Fibroblast of the aortic adventitia (primary cell): ENCODE data around the gene HPDL. TPM values are rescaled to one million over a fixed set of nuclear protein-coding genes. Genes with fewer than 3 reads are reported as not detected.
"Not testable (repeated sequence)": the region's sequence is repeated elsewhere in the genome, so short reads cannot be mapped to it uniquely, and the experiment has no call there.

Experiments
- DNase-seq: peaks from one replicate; pipeline ENCODE4 v3.0.0-alpha.2; 2010; ENCODE audit warnings: low read depth
- H3K4me3 ChIP-seq: 2 replicates; pipeline ENCODE4 v1.5.1; 2011; ENCODE audit warnings: low read depth, mild to moderate bottlenecking, control low read depth, low read length, moderate library complexity
- total RNA-seq: library from RNA; depleted of rRNA; stranded (reverse); fragments of >200 nt; gene quantifications from 2 replicates; pipeline ENCODE4 v1.2.3, GENCODE V29; 2012; ENCODE audit warnings: low replicate concordance
- TF ChIP-seq, protein P1 (sequence below): IDR thresholded peaks from 2 replicates; pipeline ENCODE4 v1.5.1; 2011; ENCODE audit warnings: mild to moderate bottlenecking, low read length, control low read depth, inconsistent platforms; ENCODE audit not compliant: insufficient read depth

The HPDL gene
- total RNA-seq = 1.1 and 1.4 TPM in 2 replicates

GRCh38 chr1:45326627-45327623, at the start of gene HPDL:
Gene HPDL, plus strand, starts transcription at chr1:45326895. Its CDS starts 254 bp downstream, at chr1:45327149.
- TF ChIP-seq, protein P1, sequence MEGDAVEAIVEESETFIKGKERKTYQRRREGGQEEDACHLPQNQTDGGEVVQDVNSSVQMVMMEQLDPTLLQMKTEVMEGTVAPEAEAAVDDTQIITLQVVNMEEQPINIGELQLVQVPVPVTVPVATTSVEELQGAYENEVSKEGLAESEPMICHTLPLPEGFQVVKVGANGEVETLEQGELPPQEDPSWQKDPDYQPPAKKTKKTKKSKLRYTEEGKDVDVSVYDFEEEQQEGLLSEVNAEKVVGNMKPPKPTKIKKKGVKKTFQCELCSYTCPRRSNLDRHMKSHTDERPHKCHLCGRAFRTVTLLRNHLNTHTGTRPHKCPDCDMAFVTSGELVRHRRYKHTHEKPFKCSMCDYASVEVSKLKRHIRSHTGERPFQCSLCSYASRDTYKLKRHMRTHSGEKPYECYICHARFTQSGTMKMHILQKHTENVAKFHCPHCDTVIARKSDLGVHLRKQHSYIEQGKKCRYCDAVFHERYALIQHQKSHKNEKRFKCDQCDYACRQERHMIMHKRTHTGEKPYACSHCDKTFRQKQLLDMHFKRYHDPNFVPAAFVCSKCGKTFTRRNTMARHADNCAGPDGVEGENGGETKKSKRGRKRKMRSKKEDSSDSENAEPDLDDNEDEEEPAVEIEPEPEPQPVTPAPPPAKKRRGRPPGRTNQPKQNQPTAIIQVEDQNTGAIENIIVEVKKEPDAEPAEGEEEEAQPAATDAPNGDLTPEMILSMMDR = no peak
- DNase-seq = peak; percentile 31
- H3K4me3 ChIP-seq = peak within 1 kb of the TSS; percentile 70

- DNase-seq = peak; percentile 58
- H3K4me3 ChIP-seq = no peak overlapping the region
- TF ChIP-seq, protein P1 = no peak
Observed at GRCh38 chr1:45282351-45282750, 44.3 kb upstream of the HPDL start.

- not testable (repeated sequence) for H3K4me3 ChIP-seq, DNase-seq
Observed at GRCh38 chr1:45284858-45285257, 41.8 kb upstream of the HPDL start.

DNA sequence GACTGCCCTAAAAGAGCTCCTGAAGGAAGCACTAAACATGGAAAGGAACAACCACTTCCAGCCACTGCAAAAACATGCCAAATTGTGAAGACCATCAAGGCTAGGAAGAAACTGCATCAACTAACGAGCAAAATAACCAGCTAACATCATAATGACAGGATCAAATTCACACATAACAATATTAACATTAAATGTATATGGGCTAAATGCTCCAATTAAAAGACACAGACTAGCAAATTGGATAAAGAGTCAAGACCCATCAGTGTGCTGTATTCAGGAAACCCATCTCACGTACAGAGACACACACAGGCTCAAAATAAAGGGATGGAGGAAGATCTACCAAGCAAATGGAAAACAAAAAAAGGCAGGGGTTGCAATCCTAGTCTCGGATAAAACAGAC, 40.2 kb upstream of the HPDL start:
- not testable (repeated sequence) for H3K4me3 ChIP-seq, DNase-seq

DNA sequence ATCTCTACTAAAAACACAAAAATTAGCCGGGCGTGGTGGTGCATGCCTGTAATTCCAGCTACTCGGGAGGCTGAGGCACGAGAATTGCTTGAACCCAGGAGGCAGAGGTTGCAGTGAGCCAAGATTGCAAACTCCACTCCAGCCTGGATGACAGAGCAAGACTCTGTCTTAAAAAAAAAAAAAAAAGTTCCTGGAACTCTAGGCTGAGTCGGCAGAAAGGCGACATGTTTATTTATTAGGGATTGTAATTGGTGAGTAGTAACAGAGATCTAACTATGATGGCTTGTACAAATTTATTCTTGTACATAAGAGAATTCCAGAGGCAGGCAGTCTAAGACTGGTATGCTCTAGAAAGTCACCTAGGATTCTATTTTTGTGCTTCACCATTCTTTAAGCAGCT, 35.7 kb upstream of the HPDL start:
- not testable (repeated sequence) for DNase-seq, H3K4me3 ChIP-seq

DNA sequence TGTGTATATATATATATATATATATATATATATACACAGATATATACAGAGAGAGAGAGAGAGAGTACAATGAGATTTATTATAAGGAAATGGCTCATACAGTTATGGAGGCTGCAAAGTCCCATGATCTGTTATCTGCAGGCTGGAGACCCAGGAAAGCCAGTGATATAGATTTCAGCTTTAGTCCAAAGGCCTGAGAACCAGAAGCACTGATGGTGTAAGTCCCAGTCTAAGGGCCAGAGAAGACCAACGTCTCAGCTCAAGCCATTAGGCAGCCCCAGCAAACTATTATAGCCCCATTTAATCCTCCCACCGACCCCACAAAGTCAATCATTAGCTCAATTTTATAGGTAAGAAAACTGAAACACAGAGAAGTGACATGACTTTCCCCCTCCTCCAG, 35.0 kb upstream of the HPDL start:
- no peak overlapping the region for H3K4me3 ChIP-seq
- TF ChIP-seq, protein P1 = no peak
- no peak for DNase-seq

GRCh38 chr1:45297666-45298356, 28.9 kb upstream of the HPDL start:
- TF ChIP-seq, protein P1 = no peak
- no peak for DNase-seq

GRCh38 chr1:45299296-45299695, 27.4 kb upstream of the HPDL start:
- TF ChIP-seq, protein P1 = no peak
- DNase-seq = no peak
- no peak overlapping the region for H3K4me3 ChIP-seq

More at GRCh38 chr1:45297666-45298356, 28.9 kb upstream of the HPDL start:
- no peak overlapping the region for H3K4me3 ChIP-seq
